OCI-LY7 (cell line): ENCODE results near the gene SH2D7. TPM values are rescaled to one million over a fixed set of nuclear protein-coding genes. Genes with fewer than 3 reads are reported as not detected.

ENCODE experiments used
- BruUV-seq: library from RNA; stranded (reverse); fragments of 400-500 nt; replicated peaks from 2 replicates; lab custom pipeline; 2021; lab: Mats Ljungman, UMichigan
- CTCF ChIA-PET: fragments of 300-600 bp; sonication (Branson Sonifier 250); formaldehyde crosslinking; loops from one replicate; lab custom pipeline; 2022; ENCODE audit warnings: antibody characterized with exemption; ENCODE audit not compliant: unreplicated experiment; lab: Charles Lee
- POLR2A ChIA-PET: fragments of 300-600 bp; sonication (Branson Sonifier 250); formaldehyde crosslinking; loops from one replicate; lab custom pipeline; 2022; ENCODE audit warnings: antibody characterized with exemption; lab: Charles Lee
- DNase-seq: peaks from one replicate; pipeline ENCODE4 v3.0.0-alpha.2; 2015; ENCODE audit warnings: low spot score
- H2AFZ ChIP-seq: fragments of 200-600 bp; sonication (generic), shearing (Covaris generic); 2 replicates; pipeline ENCODE4 v1.6.1; 2014; ENCODE audit warnings: mild to moderate bottlenecking, antibody characterized with exemption, low read length, moderate library complexity
- H3K27ac ChIP-seq: fragments of 200-600 bp; sonication (generic); 2 replicates; pipeline ENCODE4 v1.5.1; 2014; ENCODE audit warnings: mixed run types, low read depth, mild to moderate bottlenecking, moderate library complexity, low read length, inconsistent platforms; ENCODE audit not compliant: poor library complexity, severe bottlenecking
- H3K36me3 ChIP-seq: fragments of 200-600 bp; sonication (generic); 2 replicates; pipeline ENCODE4 v1.6.1; 2014; ENCODE audit warnings: mild to moderate bottlenecking, antibody characterized with exemption, low read length, moderate library complexity, mixed read lengths; ENCODE audit not compliant: insufficient read depth
- H3K4me1 ChIP-seq: fragments of 200-600 bp; sonication (generic); 2 replicates; pipeline ENCODE4 v1.5.1; 2014; ENCODE audit warnings: mild to moderate bottlenecking, low read length; ENCODE audit not compliant: insufficient read depth, poor library complexity, severe bottlenecking
- H3K4me2 ChIP-seq: fragments of 200-600 bp; sonication (generic); 2 replicates; pipeline ENCODE4 v1.6.1; 2014; ENCODE audit warnings: mild to moderate bottlenecking, low read length
- H3K4me3 ChIP-seq: fragments of 200-600 bp; sonication (generic); 2 replicates; pipeline ENCODE4 v1.5.1; 2014; ENCODE audit warnings: mild to moderate bottlenecking, low read depth, low read length; ENCODE audit not compliant: poor library complexity, severe bottlenecking
- H3K79me2 ChIP-seq: fragments of 200-600 bp; sonication (generic); 2 replicates; pipeline ENCODE4 v1.6.1; 2016; ENCODE audit warnings: low read depth, mild to moderate bottlenecking, low read length, moderate library complexity, mixed read lengths; ENCODE audit not compliant: insufficient read depth
- H3K9me2 ChIP-seq: fragments of 200-600 bp; sonication (generic); 2 replicates; pipeline ENCODE4 v1.6.1; 2016; ENCODE audit warnings: mild to moderate bottlenecking, low read length, mixed read lengths; ENCODE audit not compliant: insufficient read depth
- H3K9me3 ChIP-seq: fragments of 200-600 bp; sonication (generic); 2 replicates; pipeline ENCODE4 v1.6.1; 2014; ENCODE audit warnings: mild to moderate bottlenecking, mixed run types, low read length, mixed read lengths
- H4K20me1 ChIP-seq: fragments of 200-600 bp; sonication (generic); 2 replicates; pipeline ENCODE4 v1.6.1; 2014; ENCODE audit warnings: mild to moderate bottlenecking, antibody characterized with exemption, low read length, moderate library complexity, mixed read lengths; ENCODE audit not compliant: insufficient read depth
- EZH2phosphoT487 ChIP-seq: fragments of 200-600 bp; sonication (generic); IDR thresholded peaks from 2 replicates; pipeline ENCODE4 v1.6.1; 2018; ENCODE audit warnings: low read depth, borderline replicate concordance, mild to moderate bottlenecking, mixed run types, antibody characterized with exemption, low read length, moderate library complexity, mixed read lengths
- intact Hi-C: fragments of 100-400 bp; cut with micrococcal nuclease; formaldehyde crosslinking; loops from one replicate; pipeline ENCODE4 v1.10.0; 2022; ENCODE audit not compliant: unreplicated experiment
- total RNA-seq, 2 experiments: library from RNA; depleted of rRNA in 1 of 2; stranded (reverse); fragments of >200 nt in 1 of 2; shearing (Covaris generic) in 1 of 2; gene quantifications; 2 replicates each; pipeline ENCODE4 v1.2.3, GENCODE V29; 2014 to 2022
- TF ChIP-seq, protein P1 (sequence below): fragments of 200-600 bp; sonication (generic); conservative IDR thresholded peaks from 2 replicates; pipeline ENCODE4 v1.5.1; 2014; ENCODE audit warnings: mild to moderate bottlenecking, antibody characterized with exemption, low read length, moderate library complexity, mixed read lengths

The SH2D7 gene
- total RNA-seq, 2 experiments from 2014 or later = not detected

DNA sequence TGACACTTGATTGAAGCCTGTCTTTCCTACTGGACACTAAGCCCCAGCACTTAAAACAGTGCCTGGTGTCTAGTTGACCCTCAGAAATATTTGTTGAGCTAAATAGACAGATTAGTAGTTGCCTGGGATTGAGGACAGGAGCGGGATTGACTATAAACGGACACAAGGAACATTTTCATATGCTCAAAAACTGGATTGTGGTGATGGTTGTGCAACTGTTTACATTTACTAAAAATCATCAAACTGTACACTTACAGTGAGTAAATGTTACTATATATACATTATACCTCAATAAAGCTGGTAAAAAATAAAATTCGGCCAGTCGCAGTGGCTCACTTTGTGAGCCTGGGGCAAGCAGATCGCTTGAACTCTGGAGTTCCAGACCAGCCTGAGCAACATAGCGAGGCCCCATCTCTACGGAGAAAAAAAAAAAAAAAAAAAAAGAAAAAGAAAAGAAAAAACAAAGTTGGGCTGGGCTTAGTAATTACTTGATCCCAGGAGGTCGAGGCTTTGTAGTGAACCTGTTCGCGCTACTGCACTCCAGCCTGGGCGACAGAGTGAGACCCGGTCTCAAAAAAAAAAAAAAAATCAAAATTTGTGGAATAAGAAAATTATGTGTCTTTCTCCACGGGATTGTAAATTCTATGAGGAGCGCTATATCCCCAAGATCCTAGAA, 56.2 kb downstream of the SH2D7 start:
- H3K36me3 ChIP-seq = peaks cover 20% of the 10 kb centered on the region
- TSS peak; percentile 96 for BruUV-seq
- H3K27ac ChIP-seq = peak overlapping the region; percentile 25
- H3K4me3 ChIP-seq = peak overlapping the region; percentile 88
- TF ChIP-seq, protein P1, sequence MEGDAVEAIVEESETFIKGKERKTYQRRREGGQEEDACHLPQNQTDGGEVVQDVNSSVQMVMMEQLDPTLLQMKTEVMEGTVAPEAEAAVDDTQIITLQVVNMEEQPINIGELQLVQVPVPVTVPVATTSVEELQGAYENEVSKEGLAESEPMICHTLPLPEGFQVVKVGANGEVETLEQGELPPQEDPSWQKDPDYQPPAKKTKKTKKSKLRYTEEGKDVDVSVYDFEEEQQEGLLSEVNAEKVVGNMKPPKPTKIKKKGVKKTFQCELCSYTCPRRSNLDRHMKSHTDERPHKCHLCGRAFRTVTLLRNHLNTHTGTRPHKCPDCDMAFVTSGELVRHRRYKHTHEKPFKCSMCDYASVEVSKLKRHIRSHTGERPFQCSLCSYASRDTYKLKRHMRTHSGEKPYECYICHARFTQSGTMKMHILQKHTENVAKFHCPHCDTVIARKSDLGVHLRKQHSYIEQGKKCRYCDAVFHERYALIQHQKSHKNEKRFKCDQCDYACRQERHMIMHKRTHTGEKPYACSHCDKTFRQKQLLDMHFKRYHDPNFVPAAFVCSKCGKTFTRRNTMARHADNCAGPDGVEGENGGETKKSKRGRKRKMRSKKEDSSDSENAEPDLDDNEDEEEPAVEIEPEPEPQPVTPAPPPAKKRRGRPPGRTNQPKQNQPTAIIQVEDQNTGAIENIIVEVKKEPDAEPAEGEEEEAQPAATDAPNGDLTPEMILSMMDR = no peak
- no peak for TF ChIP-seq EZH2phosphoT487
- peaks cover 30% of the 10 kb centered on the region for H3K4me1 ChIP-seq
- ChIA-PET POLR2A (interaction anchor here (0.7 to 1.6 kb wide), 7 partner anchors 9 to 676 kb away, joined by 3 to 9 read pairs (median 4); no protein-coding TSS in a partner anchor), CTCF (interaction anchor here (0.8 kb wide), 1 partner anchor 40 kb away, joined by 3 read pairs; no protein-coding TSS in a partner anchor)
- H3K9me2 ChIP-seq = no peaks in the 10 kb centered on the region
- peaks cover 8% of the 10 kb centered on the region; the same call in 1 of the 2 replicates for H4K20me1 ChIP-seq
- H3K79me2 ChIP-seq = peaks cover 46% of the 10 kb centered on the region
- peak overlapping the region; percentile 45; the same call in 1 of the 2 replicates for H2AFZ ChIP-seq
- DNase-seq = no peak
- peak overlapping the region; percentile 82 for H3K4me2 ChIP-seq
- no peaks in the 10 kb centered on the region for H3K9me3 ChIP-seq
- intact Hi-C loops = loop anchor here (1.0 to 2.0 kb wide), 2 partner anchors 17 to 22 kb away; partner anchors contain the start of gene CIB2

DNA sequence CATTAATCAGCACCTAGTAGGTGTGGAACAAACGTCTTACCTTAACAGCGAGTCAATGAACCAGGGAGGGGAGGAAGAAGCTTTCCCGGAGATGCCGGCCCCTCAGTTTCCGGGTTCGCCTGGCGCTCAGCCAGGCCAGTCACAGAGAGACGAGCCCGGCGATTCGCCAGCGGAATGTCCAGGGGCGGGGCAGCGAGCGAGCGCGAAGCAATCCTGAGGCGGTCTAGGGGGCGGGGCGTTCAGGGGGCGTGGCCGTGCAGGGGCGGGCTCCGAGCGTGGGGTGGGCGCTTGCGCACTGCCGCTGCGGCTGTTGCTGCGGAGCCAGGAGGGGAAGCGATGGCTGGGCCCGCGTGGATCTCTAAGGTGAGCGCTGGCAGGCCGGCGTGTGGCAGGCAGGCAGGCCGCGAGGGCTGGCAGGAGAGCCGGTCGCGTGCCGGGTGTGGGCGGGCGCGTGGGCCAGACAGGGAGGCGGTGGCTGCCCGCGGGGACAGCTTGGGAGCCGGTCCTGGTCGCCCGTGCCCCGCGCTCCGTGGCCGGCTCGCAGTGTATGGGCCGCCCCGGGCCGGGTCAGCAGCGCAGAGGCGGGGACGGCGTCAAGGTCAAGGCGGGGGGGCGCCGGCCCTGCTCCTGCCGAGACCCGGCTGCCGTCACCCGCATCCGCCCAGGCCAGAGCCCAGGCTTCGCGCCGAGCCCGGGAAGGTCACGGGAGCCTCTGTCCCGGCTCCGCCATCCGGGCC, 56.9 kb downstream of the SH2D7 start, which contains the start of gene IDH3A:
Gene IDH3A (plus strand): TSS at position 295 of the 737 bp plus-strand sequence. CDS start 42 bp downstream, at position 337.
- no peaks in the 10 kb centered on the region for H3K9me2 ChIP-seq
- TF ChIP-seq, protein P1 = no peak
- no peak for TF ChIP-seq EZH2phosphoT487
- H3K4me2 ChIP-seq = peak within 1 kb of the TSS; percentile 89
- intact Hi-C loops = loop anchor here (1.0 to 2.0 kb wide), 2 partner anchors 18 to 22 kb away; partner anchors contain the start of gene CIB2
- ChIA-PET POLR2A (interaction anchor here (0.7 to 1.2 kb wide), 5 partner anchors 23 to 675 kb away, joined by 3 to 7 read pairs (median 4); no protein-coding TSS in a partner anchor), CTCF (interaction anchor here (0.5 to 0.8 kb wide), 2 partner anchors 41 to 46 kb away, joined by 3 read pairs; no protein-coding TSS in a partner anchor)
- DNase-seq = peak; percentile 97
- peak within 1 kb of the TSS; percentile 34 for H3K27ac ChIP-seq
- no peaks in the 10 kb centered on the region for H3K9me3 ChIP-seq
- H3K4me1 ChIP-seq = peaks cover 34% of the 10 kb centered on the region
- H4K20me1 ChIP-seq = peaks cover 8% of the 10 kb centered on the region; the same call in 1 of the 2 replicates
- BruUV-seq = no TSS peak
- peaks cover 53% of the 10 kb centered on the region for H3K79me2 ChIP-seq
- peaks cover 20% of the 10 kb centered on the region for H3K36me3 ChIP-seq
- H2AFZ ChIP-seq = peak within 1 kb of the TSS; percentile 45; the same call in 1 of the 2 replicates
- H3K4me3 ChIP-seq = peak within 1 kb of the TSS; percentile 88
